GM12864 (cell line): ENCODE results near the gene GFOD1.

ENCODE experiments used
- DNase-seq: peaks from one replicate; pipeline ENCODE4 v3.0.0-alpha.2; 2011; ENCODE audit warnings: low read depth
- H3K4me3 ChIP-seq: 2 replicates; pipeline ENCODE4 v1.5.1; 2011; ENCODE audit warnings: mild to moderate bottlenecking, low read depth, low read length, control low read depth
- TF ChIP-seq, protein P1 (sequence below): IDR thresholded peaks from 2 replicates; pipeline ENCODE4 v1.5.1; 2011; ENCODE audit warnings: low read depth, mild to moderate bottlenecking, moderate library complexity, low read length, control low read depth, inconsistent platforms; ENCODE audit errors: missing control alignments

GFOD1 gene

DNA sequence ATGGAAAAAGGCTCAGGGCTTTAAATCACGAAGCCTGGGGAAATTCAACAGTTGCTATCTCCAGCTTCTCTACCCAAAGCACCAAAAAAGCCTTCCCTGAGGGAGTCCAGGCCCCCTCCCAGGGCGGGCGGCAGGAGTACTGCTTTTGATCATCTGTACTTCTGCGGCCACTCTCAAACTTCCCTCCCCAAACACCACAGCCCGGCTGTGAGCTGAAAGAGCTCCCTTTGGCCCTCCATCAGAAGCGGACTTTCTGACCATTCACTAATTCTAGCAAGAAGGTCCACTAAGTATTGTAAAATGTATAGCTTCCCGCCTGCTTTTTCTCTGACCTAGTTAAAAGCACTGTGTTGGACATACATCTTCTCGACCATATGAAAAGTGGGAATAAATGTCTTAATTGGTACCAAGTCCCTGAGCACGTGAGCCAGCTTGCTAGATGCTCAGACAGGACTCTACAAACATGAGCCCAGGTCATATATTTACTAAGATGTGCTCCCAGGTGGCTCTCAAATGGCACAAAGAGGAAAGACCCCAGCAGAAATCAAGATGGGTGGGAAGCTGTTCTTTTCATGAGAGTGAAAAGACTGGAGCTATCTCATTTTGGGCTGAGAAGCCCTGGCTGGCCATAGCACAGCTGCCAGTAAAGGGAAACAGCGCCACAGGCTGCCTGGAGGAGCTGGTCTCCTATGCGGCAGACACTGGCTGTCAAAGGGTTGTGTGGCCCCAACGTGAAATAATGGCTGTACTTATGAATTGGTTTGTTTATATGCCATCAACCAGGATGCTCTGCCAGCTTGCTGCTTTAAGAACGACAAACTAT, 58.6 kb downstream of the GFOD1 start:
- peak overlapping the region; percentile 44 for H3K4me3 ChIP-seq
- DNase-seq = no peak

GRCh38 chr6:13427801-13428582, 59.4 kb downstream of the GFOD1 start:
- TF ChIP-seq, protein P1, sequence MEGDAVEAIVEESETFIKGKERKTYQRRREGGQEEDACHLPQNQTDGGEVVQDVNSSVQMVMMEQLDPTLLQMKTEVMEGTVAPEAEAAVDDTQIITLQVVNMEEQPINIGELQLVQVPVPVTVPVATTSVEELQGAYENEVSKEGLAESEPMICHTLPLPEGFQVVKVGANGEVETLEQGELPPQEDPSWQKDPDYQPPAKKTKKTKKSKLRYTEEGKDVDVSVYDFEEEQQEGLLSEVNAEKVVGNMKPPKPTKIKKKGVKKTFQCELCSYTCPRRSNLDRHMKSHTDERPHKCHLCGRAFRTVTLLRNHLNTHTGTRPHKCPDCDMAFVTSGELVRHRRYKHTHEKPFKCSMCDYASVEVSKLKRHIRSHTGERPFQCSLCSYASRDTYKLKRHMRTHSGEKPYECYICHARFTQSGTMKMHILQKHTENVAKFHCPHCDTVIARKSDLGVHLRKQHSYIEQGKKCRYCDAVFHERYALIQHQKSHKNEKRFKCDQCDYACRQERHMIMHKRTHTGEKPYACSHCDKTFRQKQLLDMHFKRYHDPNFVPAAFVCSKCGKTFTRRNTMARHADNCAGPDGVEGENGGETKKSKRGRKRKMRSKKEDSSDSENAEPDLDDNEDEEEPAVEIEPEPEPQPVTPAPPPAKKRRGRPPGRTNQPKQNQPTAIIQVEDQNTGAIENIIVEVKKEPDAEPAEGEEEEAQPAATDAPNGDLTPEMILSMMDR = peak; percentile 70
- peak; percentile 97 for DNase-seq
- H3K4me3 ChIP-seq = peak overlapping the region; percentile 44

More for the DNA sequence above, 58.6 kb downstream of the GFOD1 start:
- TF ChIP-seq, protein P1 = peak; percentile 22

GRCh38 chr6:13427316-13427715, 60.1 kb downstream of the GFOD1 start:
- TF ChIP-seq, protein P1 = no peak
- no peak for DNase-seq
- H3K4me3 ChIP-seq = peak overlapping the region; percentile 44; the same call in 1 of the 2 replicates

GRCh38 chr6:13425943-13426931, 61.2 kb downstream of the GFOD1 start:
- no peak overlapping the region for H3K4me3 ChIP-seq
- DNase-seq = no peak
- TF ChIP-seq, protein P1 = no peak

- TF ChIP-seq, protein P1 = no peak
- no peak for DNase-seq
- H3K4me3 ChIP-seq = no peak overlapping the region
Observed at GRCh38 chr6:13425270-13425873, 62.0 kb downstream of the GFOD1 start.

- TF ChIP-seq, protein P1 = no peak
- H3K4me3 ChIP-seq = no peak overlapping the region
- no peak for DNase-seq
Observed at GRCh38 chr6:13423252-13423651, 64.1 kb downstream of the GFOD1 start.
